Astrocyte (in vitro differentiated cells and primary cell): ENCODE results near the gene CERS1. TPM values are rescaled to one million over a fixed set of nuclear protein-coding genes. Genes with fewer than 3 reads are reported as not detected.

Experiments used
- DNase-seq: peaks from one replicate; pipeline ENCODE4 v3.0.0-alpha.2; 2010; ENCODE audit warnings: low read depth
- FAIRE-seq: peaks from 2 replicates; lab custom pipeline; 2011; peaks lifted over from hg19 to GRCh38; lab: Jason Lieb, UNC
- H2AFZ ChIP-seq: 2 replicates; pipeline ENCODE4 v1.6.0; 2012; ENCODE audit warnings: low read depth, low read length, inconsistent platforms
- H3K27ac ChIP-seq: 2 replicates; pipeline ENCODE4 v1.5.1; 2011; ENCODE audit warnings: low read depth, low read length, inconsistent platforms
- H3K27me3 ChIP-seq: 2 replicates; pipeline ENCODE4 v1.6.0; 2011; ENCODE audit warnings: low read length, inconsistent platforms; ENCODE audit not compliant: insufficient read depth
- H3K36me3 ChIP-seq: 2 replicates; pipeline ENCODE4 v1.5.1; 2011; ENCODE audit warnings: low read length, inconsistent platforms; ENCODE audit not compliant: insufficient read depth
- H3K4me1 ChIP-seq: 2 replicates; pipeline ENCODE4 v1.5.1; 2011; ENCODE audit warnings: low read length, inconsistent platforms; ENCODE audit not compliant: insufficient read depth
- H3K4me2 ChIP-seq: 2 replicates; pipeline ENCODE4 v1.6.0; 2012; ENCODE audit warnings: low read length, inconsistent platforms
- H3K4me3 ChIP-seq: 2 replicates; pipeline ENCODE4 v1.5.1; 2011; ENCODE audit warnings: low read depth, mild to moderate bottlenecking, low read length, inconsistent platforms; ENCODE audit not compliant: insufficient read depth
- H3K79me2 ChIP-seq: 2 replicates; pipeline ENCODE4 v1.6.0; 2012; ENCODE audit warnings: mild to moderate bottlenecking, low read length, inconsistent platforms; ENCODE audit not compliant: insufficient read depth
- H3K9ac ChIP-seq: 2 replicates; pipeline ENCODE4 v1.6.0; 2012; ENCODE audit warnings: mild to moderate bottlenecking, low read length, inconsistent platforms
- H3K9me3 ChIP-seq: 2 replicates; pipeline ENCODE4 v1.5.1; 2012; ENCODE audit warnings: low read depth, mild to moderate bottlenecking, low read length, inconsistent platforms; ENCODE audit not compliant: insufficient read depth
- H4K20me1 ChIP-seq: 2 replicates; pipeline ENCODE4 v1.6.0; 2012; ENCODE audit warnings: low read length, inconsistent platforms; ENCODE audit not compliant: insufficient read depth
- H3K27ac Mint-ChIP-seq: one replicate; pipeline ENCODE4 v1.8.0; 2021; ENCODE audit warnings: mild to moderate bottlenecking, mixed read lengths; ENCODE audit not compliant: unreplicated experiment
- H3K27me3 Mint-ChIP-seq: one replicate; pipeline ENCODE4 v1.8.0; 2021; ENCODE audit warnings: low read depth, mixed read lengths; ENCODE audit not compliant: unreplicated experiment
- H3K36me3 Mint-ChIP-seq: one replicate; pipeline ENCODE4 v1.8.0; 2021; ENCODE audit warnings: low read depth, mixed read lengths; ENCODE audit not compliant: unreplicated experiment
- H3K4me1 Mint-ChIP-seq: one replicate; pipeline ENCODE4 v1.8.0; 2021; ENCODE audit warnings: low read depth, mixed read lengths; ENCODE audit not compliant: unreplicated experiment
- H3K4me3 Mint-ChIP-seq: one replicate; pipeline ENCODE4 v1.8.0; 2021; ENCODE audit warnings: mild to moderate bottlenecking, moderate library complexity, mixed read lengths; ENCODE audit not compliant: unreplicated experiment
- H3K9me3 Mint-ChIP-seq: one replicate; pipeline ENCODE4 v1.8.0; 2021; ENCODE audit warnings: mild to moderate bottlenecking, mixed read lengths; ENCODE audit not compliant: unreplicated experiment
- CTCF ChIP-seq: IDR thresholded peaks from 2 replicates; pipeline ENCODE4 v1.5.1; 2011; ENCODE audit warnings: low read depth, mild to moderate bottlenecking, inconsistent platforms, low read length, moderate library complexity; ENCODE audit not compliant: insufficient read depth
- EZH2 ChIP-seq: IDR thresholded peaks from 2 replicates; pipeline ENCODE4 v1.6.1; 2012; ENCODE audit warnings: mild to moderate bottlenecking, low read length, inconsistent platforms; ENCODE audit not compliant: insufficient read depth
- total RNA-seq: library from RNA; stranded (reverse); gene quantifications from 2 replicates; pipeline ENCODE4 v1.2.1, GENCODE V29; 2021

The CERS1 gene
- total RNA-seq, 1 donor from 2014 or later = 6.8 TPM

GRCh38 chr19:18899624-18900560 lies 3.9 kb upstream of the CERS1 start:
- DNase-seq = no peak
- H3K27ac Mint-ChIP-seq = no peak overlapping the region
- Histone ChIP-seq H3K27ac (no peak overlapping the region), H4K20me1 (peaks cover 52% of the 10 kb centered on the region), H3K4me3 (no peak overlapping the region), H3K4me1 (peaks cover 2% of the 10 kb centered on the region), H3K36me3 (no peaks in the 10 kb centered on the region), H3K4me2 (no peak overlapping the region), H3K9me3 (no peaks in the 10 kb centered on the region), H3K27me3 (peaks cover under 1% of the 10 kb centered on the region), H3K79me2 (no peaks in the 10 kb centered on the region), H3K9ac (no peak overlapping the region), H2AFZ (no peak overlapping the region)
- peaks cover 10% of the 10 kb centered on the region for H3K36me3 Mint-ChIP-seq
- no peak for TF ChIP-seq CTCF
- no peak for TF ChIP-seq EZH2
- FAIRE-seq = no peak
- peaks cover 2% of the 10 kb centered on the region for H3K4me1 Mint-ChIP-seq
- no peaks in the 10 kb centered on the region for H3K27me3 Mint-ChIP-seq
- no peak overlapping the region for H3K4me3 Mint-ChIP-seq
- no peaks in the 10 kb centered on the region for H3K9me3 Mint-ChIP-seq

- peaks cover 10% of the 10 kb centered on the region for H3K36me3 Mint-ChIP-seq
- Histone ChIP-seq H3K27me3 (peaks cover 7% of the 10 kb centered on the region), H3K27ac (no peak overlapping the region), H3K4me2 (no peak overlapping the region), H4K20me1 (peaks cover 48% of the 10 kb centered on the region), H3K36me3 (no peaks in the 10 kb centered on the region), H3K79me2 (no peaks in the 10 kb centered on the region), H3K4me3 (no peak overlapping the region), H3K4me1 (peaks cover 9% of the 10 kb centered on the region), H3K9me3 (no peaks in the 10 kb centered on the region), H2AFZ (no peak overlapping the region), H3K9ac (no peak overlapping the region)
- H3K27me3 Mint-ChIP-seq = no peaks in the 10 kb centered on the region
- H3K4me1 Mint-ChIP-seq = peaks cover 2% of the 10 kb centered on the region
- DNase-seq (no peak), FAIRE-seq (no peak)
- no peaks in the 10 kb centered on the region for H3K9me3 Mint-ChIP-seq
- H3K4me3 Mint-ChIP-seq = no peak overlapping the region
- no peak overlapping the region for H3K27ac Mint-ChIP-seq
- no peak for TF ChIP-seq CTCF
- no peak for TF ChIP-seq EZH2
Measured at GRCh38 chr19:18898607-18899408, 2.9 kb upstream of the CERS1 start.
